Measurements from ENCODE around the gene HCN2. TPM values are rescaled to one million over a fixed set of nuclear protein-coding genes. Genes with fewer than 3 reads are reported as not detected.
A peak's percentile ranks its signal among the peaks of the same experiment; 100 is the strongest.

HCN2 gene
- total RNA-seq, 2 donors from 2014 or later, result 0.15 to 0.75 TPM

DNA sequence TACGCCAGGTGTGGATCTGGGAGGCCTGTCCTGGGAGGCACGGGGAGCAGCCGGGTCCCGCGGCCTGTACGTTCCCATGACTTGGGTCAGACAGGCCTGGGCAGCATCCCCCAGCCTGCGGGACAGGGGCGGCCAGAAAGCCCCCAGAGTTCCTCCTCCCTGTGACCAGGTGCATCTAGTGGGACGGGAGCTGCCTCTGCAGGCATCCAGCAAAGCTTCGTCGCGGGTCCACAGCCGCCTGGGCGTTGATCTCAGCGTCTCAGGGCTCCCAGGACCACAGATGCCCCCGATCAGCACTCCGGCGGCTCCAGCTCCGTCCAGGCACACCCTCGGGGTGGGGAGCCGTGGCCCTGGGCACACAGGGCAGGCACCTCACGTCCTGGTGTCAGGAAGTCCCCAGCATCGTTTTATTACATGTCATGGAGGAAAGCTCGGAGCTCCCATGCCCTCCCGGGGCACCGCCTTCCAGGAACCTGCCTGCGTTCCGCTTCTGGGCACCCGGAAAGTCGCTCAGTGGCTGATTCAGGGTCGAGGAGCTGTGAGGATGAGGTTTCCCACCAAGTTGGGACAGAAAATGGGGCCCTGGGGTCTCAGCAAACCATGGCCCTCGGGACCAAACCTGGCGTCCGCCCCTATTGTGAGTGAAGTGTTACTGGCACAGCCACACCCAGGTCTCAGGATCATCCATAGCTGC lies 47.4 kb upstream of the HCN2 start:
- no peak overlapping the region for H3K27ac ChIP-seq (ENCODE audit: low read depth, low read length)
- H3K27me3 ChIP-seq (ENCODE audit: control insufficient read depth, insufficient read depth, low read length, poor library complexity, severe bottlenecking), result no peaks in the 10 kb centered on the region
- Mint-ChIP-seq H3K4me3 (no peak overlapping the region), H3K27ac (no peak overlapping the region), H3K9me3 (no peaks in the 10 kb centered on the region), H3K36me3 (ENCODE audit: low read depth) (peaks cover 19% of the 10 kb centered on the region), H3K27me3 (ENCODE audit: insufficient read depth) (no peaks in the 10 kb centered on the region), H3K4me1 (no peaks in the 10 kb centered on the region)
- peak; percentile 42 for DNase-seq
- 93% methylated on average over 27 to 34 of the region's 34 CpGs for WGBS, 2 experiments (ENCODE audit: insufficient coverage in 1 of 2, insufficient read length in 1 of 2)
- peaks cover 6% of the 10 kb centered on the region for H3K36me3 ChIP-seq (ENCODE audit: control insufficient read depth, insufficient read depth, low read length)
- no peaks in the 10 kb centered on the region for H3K4me1 ChIP-seq (ENCODE audit: control insufficient read depth, insufficient read depth, low read length)
- no peak overlapping the region for H3K4me3 ChIP-seq (ENCODE audit: low read length)
- TF ChIP-seq, protein P1, sequence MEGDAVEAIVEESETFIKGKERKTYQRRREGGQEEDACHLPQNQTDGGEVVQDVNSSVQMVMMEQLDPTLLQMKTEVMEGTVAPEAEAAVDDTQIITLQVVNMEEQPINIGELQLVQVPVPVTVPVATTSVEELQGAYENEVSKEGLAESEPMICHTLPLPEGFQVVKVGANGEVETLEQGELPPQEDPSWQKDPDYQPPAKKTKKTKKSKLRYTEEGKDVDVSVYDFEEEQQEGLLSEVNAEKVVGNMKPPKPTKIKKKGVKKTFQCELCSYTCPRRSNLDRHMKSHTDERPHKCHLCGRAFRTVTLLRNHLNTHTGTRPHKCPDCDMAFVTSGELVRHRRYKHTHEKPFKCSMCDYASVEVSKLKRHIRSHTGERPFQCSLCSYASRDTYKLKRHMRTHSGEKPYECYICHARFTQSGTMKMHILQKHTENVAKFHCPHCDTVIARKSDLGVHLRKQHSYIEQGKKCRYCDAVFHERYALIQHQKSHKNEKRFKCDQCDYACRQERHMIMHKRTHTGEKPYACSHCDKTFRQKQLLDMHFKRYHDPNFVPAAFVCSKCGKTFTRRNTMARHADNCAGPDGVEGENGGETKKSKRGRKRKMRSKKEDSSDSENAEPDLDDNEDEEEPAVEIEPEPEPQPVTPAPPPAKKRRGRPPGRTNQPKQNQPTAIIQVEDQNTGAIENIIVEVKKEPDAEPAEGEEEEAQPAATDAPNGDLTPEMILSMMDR (conservative IDR thresholded peaks at IDR 0.05), result no peak
- no peak overlapping the region for H3K9ac ChIP-seq (ENCODE audit: extremely low read depth, low read length, poor library complexity, severe bottlenecking)
- no peaks in the 10 kb centered on the region for H3K9me3 ChIP-seq (ENCODE audit: control insufficient read depth, low read length)

GRCh38 chr19:543910-544608 lies 45.6 kb upstream of the HCN2 start, which contains the start of gene GZMM:
TSS of gene GZMM (plus strand) at chr19:544053. CDS start at chr19:544072, 19 bp downstream.
- no peak within 1 kb of the TSS for H3K4me3 ChIP-seq (ENCODE audit: low read length)
- Mint-ChIP-seq H3K27me3 (ENCODE audit: insufficient read depth) (no peaks in the 10 kb centered on the region), H3K27ac (peak within 1 kb of the TSS; percentile 24), H3K4me1 (no peaks in the 10 kb centered on the region), H3K36me3 (ENCODE audit: low read depth) (peaks cover 6% of the 10 kb centered on the region), H3K9me3 (no peaks in the 10 kb centered on the region), H3K4me3 (no peak within 1 kb of the TSS)
- TF ChIP-seq, protein P1 (conservative IDR thresholded peaks at IDR 0.05), result no peak
- peak; percentile 39 for DNase-seq
- H3K27me3 ChIP-seq (ENCODE audit: control insufficient read depth, insufficient read depth, low read length, poor library complexity, severe bottlenecking), result no peaks in the 10 kb centered on the region
- no peak within 1 kb of the TSS for H3K27ac ChIP-seq (ENCODE audit: low read depth, low read length)
- H3K36me3 ChIP-seq (ENCODE audit: control insufficient read depth, insufficient read depth, low read length), result no peaks in the 10 kb centered on the region
- no peaks in the 10 kb centered on the region for H3K9me3 ChIP-seq (ENCODE audit: control insufficient read depth, low read length)
- H3K9ac ChIP-seq (ENCODE audit: extremely low read depth, low read length, poor library complexity, severe bottlenecking), result no peak within 1 kb of the TSS
- WGBS, 2 experiments (ENCODE audit: insufficient coverage in 1 of 2, insufficient read length in 1 of 2), result 90 to 92% methylated on average over 20 to 31 of the region's 31 CpGs
- H3K4me1 ChIP-seq (ENCODE audit: control insufficient read depth, insufficient read depth, low read length), result no peaks in the 10 kb centered on the region

DNA sequence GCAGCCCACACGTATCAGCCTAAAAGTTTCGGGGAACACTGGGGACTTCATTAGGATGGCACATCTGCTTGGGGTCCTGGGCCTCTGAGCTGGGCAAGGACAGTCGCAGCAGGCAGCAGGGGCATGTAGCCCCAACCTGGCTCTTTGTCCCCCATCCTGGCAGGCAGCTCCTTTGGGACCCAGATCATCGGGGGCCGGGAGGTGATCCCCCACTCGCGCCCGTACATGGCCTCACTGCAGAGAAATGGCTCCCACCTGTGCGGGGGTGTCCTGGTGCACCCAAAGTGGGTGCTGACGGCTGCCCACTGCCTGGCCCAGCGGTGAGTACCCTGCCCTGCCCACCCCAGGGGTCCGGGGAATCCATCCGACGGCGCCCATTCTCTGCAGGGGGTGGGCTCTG lies 42.6 kb upstream of the HCN2 start:
- Histone ChIP-seq H3K9ac (ENCODE audit: extremely low read depth, low read length, poor library complexity, severe bottlenecking) (no peak overlapping the region), H3K27me3 (ENCODE audit: control insufficient read depth, insufficient read depth, low read length, poor library complexity, severe bottlenecking) (no peaks in the 10 kb centered on the region), H3K9me3 (ENCODE audit: control insufficient read depth, low read length) (no peaks in the 10 kb centered on the region), H3K36me3 (ENCODE audit: control insufficient read depth, insufficient read depth, low read length) (no peaks in the 10 kb centered on the region), H3K4me3 (ENCODE audit: low read length) (no peak overlapping the region), H3K4me1 (ENCODE audit: control insufficient read depth, insufficient read depth, low read length) (no peaks in the 10 kb centered on the region), H3K27ac (ENCODE audit: low read depth, low read length) (no peak overlapping the region)
- Mint-ChIP-seq H3K4me3 (no peak overlapping the region), H3K4me1 (no peaks in the 10 kb centered on the region), H3K36me3 (ENCODE audit: low read depth) (peaks cover 6% of the 10 kb centered on the region), H3K27me3 (ENCODE audit: insufficient read depth) (peaks cover 4% of the 10 kb centered on the region), H3K9me3 (no peaks in the 10 kb centered on the region), H3K27ac (no peak overlapping the region)
- 91 to 95% methylated on average over 11 to 15 of the region's 15 CpGs for WGBS, 2 experiments (ENCODE audit: insufficient coverage in 1 of 2, insufficient read length in 1 of 2)
- TF ChIP-seq, protein P1 (conservative IDR thresholded peaks at IDR 0.05), result no peak
- no peak for DNase-seq
